ENCODE measurements around the gene FADD.

- TF ChIP-seq CTCF (IDR thresholded peaks at IDR 0.05) (peak in 1 of 7 experiments; percentile 33), POLR2AphosphoS5 (IDR thresholded peaks at IDR 0.05) (peak; percentile 68 to 96 (median 92)), POLR2A (IDR thresholded peaks at IDR 0.05) (peak in 1 of 4 donors; percentile 65), EP300 (IDR thresholded peaks at IDR 0.05) (no peak)
Measured at GRCh38 chr11:70202920-70203750, at the start of gene FADD.
